ENCODE measurements around the gene EIF3I.

EIF3I gene

DNA sequence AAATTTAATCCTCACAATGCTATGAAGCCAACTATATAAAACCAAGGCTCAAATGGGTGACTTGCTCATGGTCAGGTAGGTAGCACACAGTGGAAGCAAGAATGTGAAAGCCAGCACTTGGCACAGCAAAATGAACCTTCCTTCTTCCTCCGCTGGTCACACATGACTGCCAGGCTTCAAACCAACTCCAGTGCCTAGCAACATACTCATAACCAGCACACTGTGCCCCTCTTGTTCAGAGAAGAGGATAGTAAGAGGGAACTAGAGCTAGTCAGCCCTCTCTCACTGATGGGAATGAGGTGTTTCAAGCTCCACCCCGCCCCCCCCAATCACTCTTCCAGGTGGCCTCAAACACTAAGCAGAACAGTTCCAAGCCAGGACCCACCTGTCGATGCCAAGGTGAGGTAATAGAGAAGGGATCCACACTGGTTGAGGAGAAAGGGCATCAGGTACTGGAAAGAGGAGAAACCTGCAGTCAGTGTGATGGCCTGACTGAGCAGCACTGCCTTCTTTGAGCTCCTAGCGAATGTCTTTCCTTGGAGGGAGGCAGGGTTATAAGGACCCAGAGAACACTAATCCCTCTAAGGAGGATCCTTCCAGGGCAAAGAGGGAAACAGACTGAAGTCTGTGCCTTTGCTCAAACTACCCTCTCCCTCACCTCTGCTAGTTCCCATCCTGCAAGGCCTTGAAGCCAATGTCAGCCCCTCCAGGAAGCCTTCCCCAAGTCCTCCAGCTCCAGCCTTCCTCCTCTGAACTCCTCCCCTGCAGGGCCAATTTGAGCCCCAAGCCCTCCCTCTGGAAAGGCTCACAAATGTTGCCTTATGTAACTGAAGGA lies 1.2 kb upstream of the EIF3I start:
- H3K36me3 ChIP-seq (ENCODE audit: control insufficient read depth, low read depth, low read length) = peaks cover 12% of the 10 kb centered on the region
- H3K27ac ChIP-seq (ENCODE audit: low read length) = no peak overlapping the region

DNA sequence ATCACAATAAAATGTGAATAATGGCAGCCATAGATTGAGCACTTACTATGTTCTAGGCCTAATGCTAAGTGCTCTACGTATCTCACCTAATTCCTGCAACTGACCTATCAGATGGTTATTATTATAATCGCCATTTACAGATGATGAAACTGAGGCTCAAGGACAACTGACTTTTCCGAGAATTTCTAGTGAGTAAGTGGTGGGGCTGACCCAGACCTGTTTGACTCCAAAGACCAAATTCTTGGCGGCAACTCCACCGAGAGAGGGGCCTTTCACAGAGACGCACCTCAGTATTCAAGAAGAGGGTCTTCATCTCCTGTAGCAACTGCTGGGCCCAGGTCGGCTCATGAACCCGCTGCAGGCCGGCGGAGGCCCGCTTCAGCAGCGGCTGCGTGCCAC lies 627 bp upstream of the EIF3I start:
- no peaks in the 10 kb centered on the region for H3K4me1 ChIP-seq (ENCODE audit: control insufficient read depth, low read depth, low read length)
- H3K9me3 ChIP-seq (ENCODE audit: control insufficient read depth, low read depth, low read length) = no peaks in the 10 kb centered on the region
- H3K27ac ChIP-seq (ENCODE audit: low read length) = no peak overlapping the region
- peak overlapping the region; percentile 88 for H3K4me3 ChIP-seq (ENCODE audit: low read length)
- H3K9ac ChIP-seq (ENCODE audit: low read length) = peak overlapping the region; percentile 86
- peaks cover 16% of the 10 kb centered on the region for H3K36me3 ChIP-seq (ENCODE audit: control insufficient read depth, low read depth, low read length)
- H3K27me3 ChIP-seq (ENCODE audit: control insufficient read depth, insufficient read depth, low read length) = no peaks in the 10 kb centered on the region

More for the DNA sequence above, 1.2 kb upstream of the EIF3I start:
- H3K4me1 ChIP-seq (ENCODE audit: control insufficient read depth, low read depth, low read length) = no peaks in the 10 kb centered on the region
- H3K4me3 ChIP-seq (ENCODE audit: low read length) = peak overlapping the region; percentile 88
- no peaks in the 10 kb centered on the region for H3K27me3 ChIP-seq (ENCODE audit: control insufficient read depth, insufficient read depth, low read length)
- peak overlapping the region; percentile 86 for H3K9ac ChIP-seq (ENCODE audit: low read length)
- H3K9me3 ChIP-seq (ENCODE audit: control insufficient read depth, low read depth, low read length) = no peaks in the 10 kb centered on the region

- Histone ChIP-seq H3K4me1 (ENCODE audit: control insufficient read depth, low read depth, low read length) (no peaks in the 10 kb centered on the region), H3K27me3 (ENCODE audit: control insufficient read depth, insufficient read depth, low read length) (no peaks in the 10 kb centered on the region), H3K4me3 (ENCODE audit: low read length) (no peak overlapping the region), H3K9me3 (ENCODE audit: control insufficient read depth, low read depth, low read length) (no peaks in the 10 kb centered on the region), H3K36me3 (ENCODE audit: control insufficient read depth, low read depth, low read length) (peaks cover 31% of the 10 kb centered on the region), H3K27ac (ENCODE audit: low read length) (no peak overlapping the region), H3K9ac (ENCODE audit: low read length) (no peak overlapping the region)
Measured at GRCh38 chr1:32223683-32224082, 1.5 kb downstream of the EIF3I start.

GRCh38 chr1:32224285-32224684 lies 2.1 kb downstream of the EIF3I start:
- H3K9ac ChIP-seq (ENCODE audit: low read length) = no peak overlapping the region
- H3K9me3 ChIP-seq (ENCODE audit: control insufficient read depth, low read depth, low read length) = no peaks in the 10 kb centered on the region
- no peak overlapping the region for H3K27ac ChIP-seq (ENCODE audit: low read length)
- H3K36me3 ChIP-seq (ENCODE audit: control insufficient read depth, low read depth, low read length) = peaks cover 37% of the 10 kb centered on the region
- no peak overlapping the region for H3K4me3 ChIP-seq (ENCODE audit: low read length)
- H3K4me1 ChIP-seq (ENCODE audit: control insufficient read depth, low read depth, low read length) = no peaks in the 10 kb centered on the region
- H3K27me3 ChIP-seq (ENCODE audit: control insufficient read depth, insufficient read depth, low read length) = no peaks in the 10 kb centered on the region

GRCh38 chr1:32228771-32229170 lies 6.6 kb downstream of the EIF3I start:
- H3K27me3 ChIP-seq (ENCODE audit: control insufficient read depth, insufficient read depth, low read length) = no peaks in the 10 kb centered on the region
- H3K4me1 ChIP-seq (ENCODE audit: control insufficient read depth, low read depth, low read length) = no peaks in the 10 kb centered on the region
- H3K27ac ChIP-seq (ENCODE audit: low read length) = no peak overlapping the region
- peaks cover 57% of the 10 kb centered on the region for H3K36me3 ChIP-seq (ENCODE audit: control insufficient read depth, low read depth, low read length)
- no peaks in the 10 kb centered on the region for H3K9me3 ChIP-seq (ENCODE audit: control insufficient read depth, low read depth, low read length)
- no peak overlapping the region for H3K9ac ChIP-seq (ENCODE audit: low read length)
- H3K4me3 ChIP-seq (ENCODE audit: low read length) = no peak overlapping the region

- Histone ChIP-seq H3K36me3 (ENCODE audit: control insufficient read depth, low read depth, low read length) (peaks cover 51% of the 10 kb centered on the region), H3K9ac (ENCODE audit: low read length) (no peak overlapping the region), H3K4me1 (ENCODE audit: control insufficient read depth, low read depth, low read length) (no peaks in the 10 kb centered on the region), H3K4me3 (ENCODE audit: low read length) (no peak overlapping the region), H3K27ac (ENCODE audit: low read length) (no peak overlapping the region), H3K27me3 (ENCODE audit: control insufficient read depth, insufficient read depth, low read length) (no peaks in the 10 kb centered on the region), H3K9me3 (ENCODE audit: control insufficient read depth, low read depth, low read length) (no peaks in the 10 kb centered on the region)
Measured at GRCh38 chr1:32231843-32232432, 9.7 kb downstream of the EIF3I start.

DNA sequence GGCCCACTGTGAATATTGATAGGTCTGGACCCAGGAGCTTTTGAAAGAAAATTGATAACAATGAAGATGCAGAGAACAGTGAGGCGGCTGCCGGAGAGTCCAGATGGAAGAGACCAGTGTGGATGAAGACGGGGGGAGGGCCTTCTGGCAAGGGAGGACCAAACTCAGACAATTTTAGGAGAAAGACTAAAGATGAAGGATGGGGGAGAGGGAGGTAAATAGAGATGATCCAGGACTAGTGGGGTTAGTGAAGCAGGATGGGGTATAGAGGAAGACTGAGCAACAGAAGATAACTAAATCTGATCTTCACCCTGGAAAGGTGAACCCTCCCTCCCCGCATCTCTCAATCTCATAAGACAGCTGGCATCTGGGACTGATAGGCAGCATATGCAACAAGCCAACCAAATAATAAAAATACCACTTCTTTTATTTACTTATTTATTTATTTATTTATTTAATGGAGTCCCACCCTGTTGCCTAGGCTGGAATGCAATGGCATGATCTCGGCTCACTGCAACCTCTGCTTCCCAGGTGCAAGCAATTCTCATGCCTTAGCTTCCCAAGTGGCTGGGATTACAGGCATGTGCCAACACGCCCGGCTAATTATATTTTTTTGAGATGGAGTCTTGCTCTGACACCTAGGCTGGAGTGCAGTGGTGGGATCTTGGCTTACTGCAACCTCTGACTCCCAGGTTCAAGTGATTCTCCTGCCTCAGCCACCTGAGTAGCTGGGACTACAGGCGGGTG lies 10.5 kb downstream of the EIF3I start:
- Histone ChIP-seq H3K9me3 (ENCODE audit: control insufficient read depth, low read depth, low read length) (no peaks in the 10 kb centered on the region), H3K27ac (ENCODE audit: low read length) (no peak overlapping the region), H3K36me3 (ENCODE audit: control insufficient read depth, low read depth, low read length) (peaks cover 46% of the 10 kb centered on the region), H3K27me3 (ENCODE audit: control insufficient read depth, insufficient read depth, low read length) (no peaks in the 10 kb centered on the region), H3K9ac (ENCODE audit: low read length) (no peak overlapping the region), H3K4me1 (ENCODE audit: control insufficient read depth, low read depth, low read length) (no peaks in the 10 kb centered on the region), H3K4me3 (ENCODE audit: low read length) (no peak overlapping the region)

DNA sequence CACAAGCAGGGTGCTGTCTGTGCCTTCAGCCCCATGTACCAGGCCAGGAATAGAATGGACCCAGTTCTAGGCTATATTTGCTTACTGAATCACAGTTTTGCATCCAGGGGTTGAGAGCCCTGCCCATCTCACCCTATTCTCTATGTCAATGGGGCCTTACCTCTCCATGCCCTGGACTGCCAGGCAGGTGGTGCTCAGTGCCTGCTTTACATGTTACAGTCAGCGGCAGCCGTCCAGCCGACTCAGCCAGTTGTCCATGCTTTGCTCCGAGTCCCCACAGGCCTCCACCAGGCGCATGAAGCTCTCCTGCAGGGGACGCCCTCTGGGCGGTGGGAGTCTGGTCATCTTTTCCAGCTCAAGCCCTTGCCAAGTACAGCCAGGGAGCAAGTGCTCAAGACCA lies 12.6 kb downstream of the EIF3I start:
- no peaks in the 10 kb centered on the region for H3K9me3 ChIP-seq (ENCODE audit: control insufficient read depth, low read depth, low read length)
- H3K9ac ChIP-seq (ENCODE audit: low read length) = no peak overlapping the region

GRCh38 chr1:32239337-32239736 lies 17.1 kb downstream of the EIF3I start:
- Histone ChIP-seq H3K9ac (ENCODE audit: low read length) (peak overlapping the region; percentile 88), H3K4me3 (ENCODE audit: low read length) (peak overlapping the region; percentile 86), H3K36me3 (ENCODE audit: control insufficient read depth, low read depth, low read length) (peaks cover 8% of the 10 kb centered on the region), H3K9me3 (ENCODE audit: control insufficient read depth, low read depth, low read length) (no peaks in the 10 kb centered on the region), H3K27ac (ENCODE audit: low read length) (no peak overlapping the region), H3K27me3 (ENCODE audit: control insufficient read depth, insufficient read depth, low read length) (no peaks in the 10 kb centered on the region), H3K4me1 (ENCODE audit: control insufficient read depth, low read depth, low read length) (peaks cover 9% of the 10 kb centered on the region)

More for the DNA sequence above, 12.6 kb downstream of the EIF3I start:
- Histone ChIP-seq H3K27ac (ENCODE audit: low read length) (no peak overlapping the region), H3K4me3 (ENCODE audit: low read length) (no peak overlapping the region), H3K36me3 (ENCODE audit: control insufficient read depth, low read depth, low read length) (peaks cover 28% of the 10 kb centered on the region), H3K27me3 (ENCODE audit: control insufficient read depth, insufficient read depth, low read length) (no peaks in the 10 kb centered on the region), H3K4me1 (ENCODE audit: control insufficient read depth, low read depth, low read length) (peaks cover 6% of the 10 kb centered on the region)

DNA sequence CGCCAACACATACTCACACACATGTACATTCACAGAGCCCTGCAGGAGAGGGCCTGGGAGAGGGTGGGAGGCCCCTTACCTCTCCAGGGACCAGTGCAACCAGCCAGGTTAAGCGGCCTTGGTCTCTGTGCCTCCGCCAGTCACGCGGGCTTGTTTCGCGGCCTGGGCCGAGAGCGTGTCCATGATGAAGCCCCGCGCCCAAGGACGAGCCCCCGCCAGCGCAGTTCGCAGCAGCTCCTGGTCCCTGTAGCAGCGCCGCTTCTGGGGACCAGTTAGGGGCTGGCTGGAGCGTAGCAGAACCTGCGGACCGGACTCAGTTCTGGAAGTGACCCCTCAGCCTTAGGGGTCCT lies 17.6 kb downstream of the EIF3I start:
- Histone ChIP-seq H3K9ac (ENCODE audit: low read length) (peak overlapping the region; percentile 88), H3K27ac (ENCODE audit: low read length) (peak overlapping the region; percentile 77), H3K36me3 (ENCODE audit: control insufficient read depth, low read depth, low read length) (peaks cover 4% of the 10 kb centered on the region), H3K9me3 (ENCODE audit: control insufficient read depth, low read depth, low read length) (no peaks in the 10 kb centered on the region), H3K27me3 (ENCODE audit: control insufficient read depth, insufficient read depth, low read length) (no peaks in the 10 kb centered on the region), H3K4me3 (ENCODE audit: low read length) (peak overlapping the region; percentile 86), H3K4me1 (ENCODE audit: control insufficient read depth, low read depth, low read length) (peaks cover 9% of the 10 kb centered on the region)

DNA sequence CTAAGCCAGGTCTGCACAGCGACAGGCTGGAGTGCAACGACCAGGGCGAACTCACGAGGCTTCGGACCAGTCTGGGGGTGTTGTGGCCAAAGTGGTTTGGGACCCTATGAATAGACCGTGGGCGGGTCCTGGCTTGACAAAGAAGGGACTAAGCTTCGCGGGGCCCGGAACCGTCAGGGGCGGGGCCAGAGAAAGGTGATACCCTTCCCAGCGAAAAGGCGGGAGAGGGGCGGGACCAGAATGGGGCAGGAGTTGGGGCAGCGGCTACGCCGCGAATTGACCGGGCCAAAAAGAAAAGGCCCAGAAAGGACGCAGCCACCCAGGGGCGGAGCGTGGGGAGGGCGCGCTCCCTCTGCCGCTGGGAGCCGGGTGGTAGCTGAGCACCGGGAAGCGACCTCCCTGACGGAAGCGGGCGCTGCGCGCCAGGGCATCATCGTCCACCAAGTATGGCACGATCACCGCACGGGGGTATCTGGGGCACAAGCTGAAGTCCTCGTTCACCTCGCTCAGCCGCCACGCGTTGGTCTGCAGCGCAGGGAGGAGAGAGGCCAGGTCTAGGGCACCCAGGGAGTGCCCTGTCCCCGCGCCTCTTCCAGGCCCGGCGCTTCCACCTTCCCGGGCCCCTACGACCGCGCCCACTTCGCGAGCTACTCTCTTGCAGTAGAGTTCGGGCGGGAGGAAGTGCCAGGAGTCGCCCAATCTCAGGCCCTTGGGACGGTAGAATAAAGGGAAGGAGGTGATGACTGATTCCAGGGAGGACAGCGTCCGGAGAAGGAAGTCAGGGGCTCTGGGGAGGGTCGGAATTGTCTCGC lies 18.1 kb downstream of the EIF3I start:
- H3K4me3 ChIP-seq (ENCODE audit: low read length) = peak overlapping the region; percentile 86
- peaks cover 9% of the 10 kb centered on the region for H3K4me1 ChIP-seq (ENCODE audit: control insufficient read depth, low read depth, low read length)
- peak overlapping the region; percentile 88 for H3K9ac ChIP-seq (ENCODE audit: low read length)
- no peaks in the 10 kb centered on the region for H3K9me3 ChIP-seq (ENCODE audit: control insufficient read depth, low read depth, low read length)
- no peaks in the 10 kb centered on the region for H3K36me3 ChIP-seq (ENCODE audit: control insufficient read depth, low read depth, low read length)
- H3K27ac ChIP-seq (ENCODE audit: low read length) = peak overlapping the region; percentile 77
- H3K27me3 ChIP-seq (ENCODE audit: control insufficient read depth, insufficient read depth, low read length) = no peaks in the 10 kb centered on the region

Data from iPS-18a (cell line).